GM06990 (cell line): ENCODE measurements around the gene CALD1.

Experiments
- DNase-seq: peaks from one replicate; pipeline ENCODE4 v3.0.0-alpha.2; 2011; ENCODE audit not compliant: insufficient read length; ENCODE audit errors: extremely low read depth
- H3K27me3 ChIP-seq: replicated peaks from 2 replicates; pipeline ENCODE4 v1.6.0; 2011; ENCODE audit warnings: low read length; ENCODE audit not compliant: control insufficient read depth, insufficient read depth
- H3K36me3 ChIP-seq: 2 replicates; pipeline ENCODE4 v1.5.1; 2011; ENCODE audit warnings: low read length; ENCODE audit not compliant: control insufficient read depth, insufficient read depth
- H3K4me3 ChIP-seq: replicated peaks from 2 replicates; pipeline ENCODE4 v1.5.1; 2011; ENCODE audit warnings: low read depth, mild to moderate bottlenecking, control low read depth, low read length
- TF ChIP-seq, protein P1 (sequence below): IDR thresholded peaks from 2 replicates; pipeline ENCODE4 v1.5.1; 2011; ENCODE audit warnings: low read length, control low read depth, mild to moderate bottlenecking, inconsistent platforms; ENCODE audit not compliant: insufficient read depth, poor library complexity, severe bottlenecking

The CALD1 gene

DNA sequence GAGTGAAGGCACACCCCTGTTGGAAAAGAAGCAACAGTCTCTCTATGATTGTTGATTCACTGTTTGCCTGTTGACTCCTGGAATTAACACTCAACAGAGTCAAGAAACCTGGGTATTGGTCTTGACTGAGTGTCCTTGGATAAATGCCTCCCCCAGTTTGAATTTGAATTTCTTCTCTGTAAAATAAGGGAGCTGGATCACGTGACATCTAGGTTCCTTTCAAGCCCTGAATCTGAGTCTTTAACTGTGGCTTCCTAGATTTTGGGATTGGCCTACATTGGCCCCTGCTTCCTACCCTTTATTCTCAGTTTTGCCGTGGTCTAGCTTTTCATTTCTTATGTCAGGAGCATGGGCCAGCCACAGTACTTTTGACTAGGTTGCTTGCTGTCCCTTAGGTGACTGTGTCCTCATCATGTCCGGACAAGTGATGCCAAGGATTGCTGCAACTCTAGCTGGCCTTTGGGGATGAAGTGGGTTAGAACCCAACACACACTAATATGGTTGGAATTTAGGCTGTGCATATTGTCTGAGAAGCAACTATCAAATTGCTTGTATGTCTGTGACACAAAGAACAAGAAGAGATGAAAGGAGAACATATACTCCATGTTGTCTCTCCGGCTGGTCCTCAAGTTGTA lies 35.4 kb downstream of the CALD1 start:
- no peaks in the 10 kb centered on the region for H3K36me3 ChIP-seq
- no peak for DNase-seq
- TF ChIP-seq, protein P1, sequence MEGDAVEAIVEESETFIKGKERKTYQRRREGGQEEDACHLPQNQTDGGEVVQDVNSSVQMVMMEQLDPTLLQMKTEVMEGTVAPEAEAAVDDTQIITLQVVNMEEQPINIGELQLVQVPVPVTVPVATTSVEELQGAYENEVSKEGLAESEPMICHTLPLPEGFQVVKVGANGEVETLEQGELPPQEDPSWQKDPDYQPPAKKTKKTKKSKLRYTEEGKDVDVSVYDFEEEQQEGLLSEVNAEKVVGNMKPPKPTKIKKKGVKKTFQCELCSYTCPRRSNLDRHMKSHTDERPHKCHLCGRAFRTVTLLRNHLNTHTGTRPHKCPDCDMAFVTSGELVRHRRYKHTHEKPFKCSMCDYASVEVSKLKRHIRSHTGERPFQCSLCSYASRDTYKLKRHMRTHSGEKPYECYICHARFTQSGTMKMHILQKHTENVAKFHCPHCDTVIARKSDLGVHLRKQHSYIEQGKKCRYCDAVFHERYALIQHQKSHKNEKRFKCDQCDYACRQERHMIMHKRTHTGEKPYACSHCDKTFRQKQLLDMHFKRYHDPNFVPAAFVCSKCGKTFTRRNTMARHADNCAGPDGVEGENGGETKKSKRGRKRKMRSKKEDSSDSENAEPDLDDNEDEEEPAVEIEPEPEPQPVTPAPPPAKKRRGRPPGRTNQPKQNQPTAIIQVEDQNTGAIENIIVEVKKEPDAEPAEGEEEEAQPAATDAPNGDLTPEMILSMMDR, result no peak

DNA sequence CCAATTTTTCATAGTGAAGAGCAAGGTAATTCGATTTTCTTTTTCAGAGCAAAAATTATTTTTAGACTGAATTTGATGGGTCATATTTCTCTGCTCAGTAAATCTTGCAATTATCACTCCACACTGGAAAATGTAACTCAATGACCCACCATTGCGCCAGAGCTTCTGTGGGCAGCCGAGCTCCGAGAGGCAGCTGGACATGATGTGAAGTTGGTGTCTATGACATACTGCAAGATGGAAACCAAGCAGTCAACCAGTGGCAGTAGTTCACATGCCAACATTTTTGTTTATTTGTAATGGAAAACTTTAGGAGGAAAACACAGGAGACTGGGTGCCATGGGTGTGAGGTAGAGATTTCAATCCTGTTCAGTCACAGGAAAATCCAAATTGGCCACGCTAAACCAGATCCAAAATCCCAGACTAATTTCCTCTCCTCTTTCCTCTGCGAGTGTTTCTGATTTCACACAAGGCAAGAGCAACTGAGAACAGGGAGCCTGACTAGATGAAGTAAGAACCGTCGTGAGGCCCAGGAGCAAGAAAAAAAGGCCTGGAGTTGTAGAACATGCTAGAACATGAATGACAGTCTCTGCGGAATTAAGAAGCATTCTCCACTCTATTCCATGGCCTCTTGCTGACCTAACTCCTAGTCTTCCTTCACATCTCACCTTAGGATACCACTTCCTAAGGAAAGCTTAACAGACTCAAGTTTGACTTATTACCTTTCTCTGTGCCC lies 39.3 kb downstream of the CALD1 start:
- no peak for DNase-seq
- H3K36me3 ChIP-seq, result no peaks in the 10 kb centered on the region
- no peak overlapping the region for H3K4me3 ChIP-seq
- H3K27me3 ChIP-seq, result no peaks in the 10 kb centered on the region
- TF ChIP-seq, protein P1, result no peak

More for the DNA sequence above, 35.4 kb downstream of the CALD1 start:
- Histone ChIP-seq H3K4me3 (no peak overlapping the region), H3K27me3 (no peaks in the 10 kb centered on the region)

DNA sequence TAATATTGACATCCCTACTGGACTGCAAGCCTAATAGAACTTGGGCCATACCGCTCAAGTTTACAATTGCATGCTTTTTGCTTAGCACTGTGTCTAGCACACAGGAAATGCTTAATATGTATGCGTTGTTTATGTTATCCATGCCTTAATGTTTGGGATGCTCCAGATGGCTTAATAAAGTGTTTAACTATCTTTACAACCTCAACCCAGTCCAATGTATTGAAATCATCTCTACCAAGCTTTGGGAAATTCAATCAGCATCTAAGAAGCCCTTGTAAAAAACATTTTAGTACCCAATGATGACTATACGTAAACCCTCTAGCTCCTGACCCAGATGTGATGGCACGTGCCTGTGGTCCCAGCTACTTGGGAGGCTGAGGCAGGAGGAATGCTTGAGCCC lies 40.0 kb downstream of the CALD1 start:
- DNase-seq, result no peak
- TF ChIP-seq, protein P1, result no peak
- Histone ChIP-seq H3K27me3 (no peaks in the 10 kb centered on the region; the same call in 1 of the 2 replicates), H3K36me3 (no peaks in the 10 kb centered on the region), H3K4me3 (no peak overlapping the region)

DNA sequence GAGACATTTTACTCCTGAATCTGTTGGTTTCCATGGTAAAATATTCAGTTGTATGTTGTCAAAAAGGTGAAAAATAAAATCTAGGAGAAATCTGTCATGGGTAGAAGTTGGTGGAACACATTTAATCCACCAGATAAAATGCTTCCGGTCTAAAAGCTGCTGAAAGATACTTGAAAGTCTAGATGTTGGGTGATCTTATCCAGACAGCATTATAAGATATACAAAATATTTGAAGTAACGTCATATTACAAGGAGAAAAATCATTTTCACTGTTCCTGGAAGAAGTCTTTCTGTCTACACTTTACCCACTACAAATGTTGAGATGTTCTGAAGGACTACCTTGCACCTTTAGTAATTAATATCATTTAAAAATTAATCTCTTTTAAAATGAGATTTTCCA lies 40.9 kb downstream of the CALD1 start:
- Histone ChIP-seq H3K36me3 (no peaks in the 10 kb centered on the region), H3K27me3 (no peaks in the 10 kb centered on the region; the same call in 1 of the 2 replicates), H3K4me3 (no peak overlapping the region)
- DNase-seq, result no peak
- TF ChIP-seq, protein P1, result no peak

DNA sequence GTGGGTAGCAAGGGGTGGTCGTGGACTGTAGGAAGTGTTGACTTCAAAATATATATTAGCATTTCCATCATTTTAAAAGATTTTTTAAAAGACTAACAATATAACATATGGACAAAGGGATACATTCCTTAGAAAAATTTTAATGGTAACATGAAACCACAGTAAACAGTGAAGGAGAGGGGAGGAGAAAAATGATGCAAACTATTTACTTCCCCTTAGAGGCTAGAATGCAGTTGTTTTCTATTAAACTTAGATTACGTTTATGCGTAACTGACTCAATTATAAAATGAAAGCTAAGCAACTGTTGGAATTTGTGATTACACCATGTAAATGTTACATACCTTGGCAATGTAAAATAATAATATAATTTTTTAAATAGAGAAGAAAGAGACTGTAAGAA lies 41.3 kb downstream of the CALD1 start:
- TF ChIP-seq, protein P1, result no peak
- no peaks in the 10 kb centered on the region; the same call in 1 of the 2 replicates for H3K27me3 ChIP-seq
- H3K36me3 ChIP-seq, result no peaks in the 10 kb centered on the region
- no peak for DNase-seq
- no peak overlapping the region for H3K4me3 ChIP-seq
